ENCODE data around the gene PXK.

DNA sequence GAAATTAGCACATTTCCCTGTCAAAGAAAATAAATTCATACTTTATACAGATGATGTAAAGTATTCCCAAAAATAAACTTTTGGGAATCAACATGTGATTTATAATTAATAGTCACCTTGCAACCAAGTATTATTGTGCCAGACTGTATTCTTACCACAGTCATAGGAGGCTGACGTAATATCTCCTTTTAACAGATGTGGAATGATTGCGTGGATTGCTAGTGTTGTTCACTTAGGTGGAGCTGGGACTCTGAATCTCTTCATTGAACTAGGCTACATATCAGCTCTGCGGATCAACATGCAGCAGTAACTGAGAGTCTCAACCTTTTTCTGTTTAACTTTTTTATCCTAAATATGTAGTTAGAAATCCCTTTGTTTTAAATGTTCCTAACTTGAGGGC lies 37.2 kb downstream of the PXK start:
- TF ChIP-seq GATA3 (IDR thresholded peaks at IDR 0.05; ENCODE audit: low read depth, low read length), result no peak
- TF ChIP-seq GATA2 (IDR thresholded peaks at IDR 0.05; ENCODE audit: low read depth, low read length), result no peak
